Right renal cortex interstitium (tissue), 3 donors: ENCODE data around the gene KRTAP21-1. TPM values are rescaled to one million over a fixed set of nuclear protein-coding genes. Genes with fewer than 3 reads are reported as not detected.

Experiments used
- polyA plus RNA-seq, 3 donors: library from polyadenylated mRNA; unstranded; fragments of 120-200 nt; gene quantifications; one replicate each; pipeline ENCODE4 v1.2.1, GENCODE V29; 2013; ENCODE audit not compliant: insufficient read length in 3 of 3

KRTAP21-1 gene
- polyA plus RNA-seq, 3 donors: not detected

Other genes starting within 250 kb of the KRTAP21-1 start
- gene KRTAP19-6, start 213.6 kb downstream of the KRTAP21-1 start, polyA plus RNA-seq: not detected
- gene KRTAP19-7, start 194.1 kb downstream of the KRTAP21-1 start, polyA plus RNA-seq: not detected
- gene KRTAP22-2, start 165.0 kb downstream of the KRTAP21-1 start, polyA plus RNA-seq: not detected
- gene KRTAP6-3, start 163.0 kb downstream of the KRTAP21-1 start, polyA plus RNA-seq: not detected
- gene KRTAP6-2, start 156.5 kb downstream of the KRTAP21-1 start, polyA plus RNA-seq: not detected
- gene KRTAP22-1, start 154.3 kb downstream of the KRTAP21-1 start, polyA plus RNA-seq: not detected
- gene KRTAP6-1, start 141.5 kb downstream of the KRTAP21-1 start, polyA plus RNA-seq: not detected
- not detected for gene KRTAP20-1, start 139.0 kb downstream of the KRTAP21-1 start, polyA plus RNA-seq
- gene KRTAP20-4, start 134.8 kb downstream of the KRTAP21-1 start, polyA plus RNA-seq: not detected
- gene KRTAP20-2, start 120.2 kb downstream of the KRTAP21-1 start, polyA plus RNA-seq: not detected
- gene KRTAP20-3, start 112.6 kb downstream of the KRTAP21-1 start, polyA plus RNA-seq: not detected
- not detected for gene KRTAP21-3, start 36.7 kb downstream of the KRTAP21-1 start, polyA plus RNA-seq
- gene KRTAP21-2, start 8.2 kb downstream of the KRTAP21-1 start, polyA plus RNA-seq: not detected
- not detected for gene KRTAP8-1, start 57.8 kb upstream of the KRTAP21-1 start, polyA plus RNA-seq
- not detected for gene KRTAP7-1, start 74.3 kb upstream of the KRTAP21-1 start, polyA plus RNA-seq
- not detected for gene KRTAP11-1, start 126.2 kb upstream of the KRTAP21-1 start, polyA plus RNA-seq